Activated CD8-positive, alpha-beta memory T cell treated with anti-CD3 and anti-CD28 coated beads for 4 hours (primary cell): ENCODE results near the gene CRADD.

ENCODE experiments used
- DNase-seq, 2 donors: peaks; one replicate each; pipeline ENCODE4 v3.0.0-alpha.2; 2020; ENCODE audit warnings: low read depth in 2 of 2

CRADD gene

DNA sequence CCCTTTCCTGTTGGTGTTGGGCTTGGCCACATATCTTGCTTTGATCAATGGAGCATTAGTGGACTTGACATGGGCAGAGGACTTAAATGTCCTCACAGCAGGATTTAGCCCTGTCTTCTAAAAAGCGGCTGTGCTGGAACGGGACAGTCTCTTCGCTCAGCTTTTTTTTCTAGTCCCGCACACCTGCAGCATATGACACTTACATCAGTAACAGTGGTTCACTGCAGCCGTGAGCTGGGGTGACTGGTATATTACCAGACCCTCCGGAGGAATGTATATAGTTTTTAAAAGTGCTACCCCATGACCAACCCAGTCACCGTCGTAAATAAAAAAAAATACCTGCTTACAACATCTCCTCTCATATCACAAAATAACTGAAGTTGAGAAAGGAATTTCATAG lies 164.5 kb downstream of the CRADD start:
- no peak for DNase-seq

DNA sequence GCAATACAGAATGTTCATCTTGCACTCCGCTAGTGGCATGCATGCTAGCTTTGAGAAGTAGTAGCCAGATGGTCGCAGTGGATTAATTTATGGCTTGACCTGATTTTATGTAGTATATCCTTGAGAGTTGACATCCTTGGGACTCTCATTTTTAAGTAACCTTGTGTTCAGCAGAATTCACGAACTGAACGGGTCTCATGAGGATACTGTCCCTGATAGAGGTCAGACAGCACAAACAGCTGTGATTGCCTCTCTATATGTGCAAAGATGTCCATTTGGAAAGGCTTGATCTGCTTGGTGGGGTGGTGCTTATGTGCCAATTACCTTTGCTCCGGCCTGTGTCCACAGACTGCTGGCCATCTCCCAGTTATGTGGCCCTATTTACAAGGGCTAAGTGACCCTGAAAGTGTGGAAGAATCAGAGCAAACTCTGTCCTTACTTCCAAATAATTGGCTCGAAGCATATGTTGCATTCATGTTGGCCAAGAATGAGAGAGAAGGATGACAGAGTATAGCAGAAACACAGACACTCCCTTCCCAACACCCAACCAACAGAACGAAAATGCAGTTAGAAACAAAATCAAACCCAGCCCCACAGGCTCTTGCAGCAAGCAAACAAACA lies 167.1 kb downstream of the CRADD start:
- no peak for DNase-seq

DNA sequence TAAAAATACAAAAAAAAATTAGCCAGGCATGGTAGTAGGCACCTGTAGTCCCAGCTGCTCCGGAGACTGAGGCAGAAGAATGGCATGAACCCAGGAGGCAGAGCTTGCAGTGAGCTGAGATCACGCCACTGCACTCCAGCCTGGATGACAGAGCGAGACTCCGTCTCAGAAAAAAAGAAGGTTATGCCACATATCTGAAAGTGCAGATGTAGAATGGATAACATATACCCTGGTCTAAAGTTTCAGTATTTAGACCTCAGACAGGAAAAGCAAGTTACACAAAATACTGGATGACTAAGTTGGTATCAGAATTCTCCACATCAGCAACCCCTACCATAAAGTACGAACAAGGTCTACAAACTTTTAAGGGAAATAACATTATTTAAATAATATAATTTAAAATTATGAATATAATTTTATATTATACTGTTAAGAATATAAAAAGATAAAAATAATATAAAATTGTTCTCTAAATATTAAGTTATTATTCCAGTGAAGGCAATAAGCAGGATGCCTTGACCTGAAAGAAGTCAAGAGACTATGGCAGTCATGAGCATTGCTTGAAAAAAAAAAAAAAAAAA lies 169.9 kb downstream of the CRADD start:
- no peak for DNase-seq

GRCh38 chr12:93847517-93848474 lies 170.6 kb downstream of the CRADD start:
- no peak for DNase-seq

DNA sequence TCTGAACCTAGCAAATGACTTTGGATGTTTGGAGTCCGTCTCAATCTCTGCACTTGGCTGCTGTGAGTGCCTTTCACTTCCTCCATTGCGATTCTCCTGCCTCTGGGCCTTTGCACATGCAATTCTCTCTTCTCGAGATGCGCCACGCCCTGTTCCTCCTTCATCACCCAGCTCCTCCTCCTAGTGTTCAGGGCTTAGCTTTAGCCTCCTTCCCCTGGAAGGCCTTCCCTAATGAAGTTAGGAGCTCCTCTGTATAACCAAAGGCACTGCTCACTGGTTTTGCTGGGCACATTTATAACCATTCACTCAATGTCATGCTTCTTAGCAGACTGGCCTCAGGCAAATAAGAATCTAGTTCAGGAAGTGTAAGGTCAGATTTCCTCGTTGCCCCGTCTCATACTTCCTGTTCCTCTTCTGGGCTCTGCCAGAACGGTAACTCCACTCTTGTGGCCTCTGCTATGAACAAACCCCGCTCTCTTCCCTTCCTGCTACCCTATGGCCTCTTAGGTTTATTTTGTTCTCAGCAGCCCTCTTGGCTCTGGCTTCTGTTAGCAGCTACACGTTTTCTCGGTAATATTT lies 171.4 kb downstream of the CRADD start:
- DNase-seq: no peak

DNA sequence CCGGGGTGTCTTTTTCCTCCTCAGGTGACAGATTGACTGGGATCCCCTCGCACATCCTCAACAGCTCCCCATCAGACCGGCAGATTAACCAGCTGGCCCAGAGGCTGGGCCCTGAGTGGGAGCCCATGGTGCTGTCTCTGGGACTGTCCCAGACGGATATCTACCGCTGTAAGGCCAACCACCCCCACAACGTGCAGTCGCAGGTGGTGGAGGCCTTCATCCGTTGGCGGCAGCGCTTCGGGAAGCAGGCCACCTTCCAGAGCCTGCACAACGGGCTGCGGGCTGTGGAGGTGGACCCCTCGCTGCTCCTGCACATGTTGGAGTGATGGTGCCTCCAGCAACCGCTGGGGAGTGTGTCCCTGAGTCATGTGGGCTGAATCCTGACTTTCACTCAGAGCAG lies 172.8 kb downstream of the CRADD start:
- no peak for DNase-seq

DNA sequence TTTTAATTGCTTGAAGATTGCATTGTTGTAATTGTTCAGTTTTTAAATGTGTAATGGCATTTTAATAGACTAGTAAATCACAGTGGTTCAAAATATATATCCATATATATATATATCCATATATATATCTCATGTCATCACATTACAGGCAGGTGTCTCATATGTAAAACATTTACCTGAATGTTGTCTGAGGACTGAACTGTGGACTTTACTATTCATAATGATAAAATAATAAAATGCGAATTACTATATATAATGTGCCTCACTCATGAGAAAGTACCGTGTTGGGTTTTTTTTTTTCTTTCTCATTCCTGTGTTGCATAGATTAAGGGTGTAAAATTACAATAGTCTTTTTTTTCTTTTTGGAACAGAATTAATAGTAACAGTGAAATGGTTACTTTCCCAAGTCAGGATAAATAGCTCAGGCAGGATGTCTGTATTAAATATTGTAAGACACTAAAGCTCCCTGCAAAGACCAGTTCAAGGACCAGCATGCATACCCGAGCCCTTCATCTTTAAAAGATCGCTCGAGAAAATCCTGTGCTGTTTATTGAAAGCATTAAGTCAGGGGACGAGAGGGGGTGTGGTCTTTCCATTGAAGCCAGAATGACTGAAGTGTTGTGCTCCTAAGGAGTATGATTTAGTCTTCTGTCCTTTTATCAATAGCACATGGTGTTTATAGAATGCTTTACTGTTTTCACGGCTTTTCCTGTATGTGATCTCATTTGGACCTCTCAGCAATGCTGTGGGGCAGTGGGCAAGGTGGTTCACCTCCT lies 173.5 kb downstream of the CRADD start:
- no peak for DNase-seq

DNA sequence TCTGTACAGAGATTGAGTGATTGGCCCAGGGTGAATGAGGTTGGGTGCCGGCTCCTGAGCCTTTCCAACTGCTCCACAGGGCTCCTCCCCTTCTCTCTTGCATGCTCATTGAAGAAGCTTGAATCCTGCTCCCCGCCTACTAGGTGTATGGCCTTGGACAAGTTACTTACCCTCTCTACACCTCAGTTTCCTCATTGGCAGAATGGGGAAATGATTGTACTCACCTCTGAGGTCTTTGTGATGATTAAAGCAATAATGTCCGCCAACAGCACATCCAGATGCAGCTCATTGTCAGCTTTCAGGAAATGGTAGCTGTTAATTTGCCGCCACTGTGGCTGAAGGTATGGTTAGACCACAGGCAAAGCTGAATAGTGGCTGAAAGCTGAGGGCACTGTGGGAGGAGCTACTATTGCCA lies 174.1 kb downstream of the CRADD start:
- DNase-seq: no peak

GRCh38 chr12:93852173-93852591 lies 175.0 kb downstream of the CRADD start:
- no peak for DNase-seq

GRCh38 chr12:93853698-93854478 lies 176.7 kb downstream of the CRADD start:
- DNase-seq: no peak

GRCh38 chr12:93855261-93855660 lies 178.1 kb downstream of the CRADD start:
- no peak for DNase-seq

- no peak for DNase-seq
These were observed 179.4 kb downstream of the CRADD start for GRCh38 chr12:93856611-93857010.

DNA sequence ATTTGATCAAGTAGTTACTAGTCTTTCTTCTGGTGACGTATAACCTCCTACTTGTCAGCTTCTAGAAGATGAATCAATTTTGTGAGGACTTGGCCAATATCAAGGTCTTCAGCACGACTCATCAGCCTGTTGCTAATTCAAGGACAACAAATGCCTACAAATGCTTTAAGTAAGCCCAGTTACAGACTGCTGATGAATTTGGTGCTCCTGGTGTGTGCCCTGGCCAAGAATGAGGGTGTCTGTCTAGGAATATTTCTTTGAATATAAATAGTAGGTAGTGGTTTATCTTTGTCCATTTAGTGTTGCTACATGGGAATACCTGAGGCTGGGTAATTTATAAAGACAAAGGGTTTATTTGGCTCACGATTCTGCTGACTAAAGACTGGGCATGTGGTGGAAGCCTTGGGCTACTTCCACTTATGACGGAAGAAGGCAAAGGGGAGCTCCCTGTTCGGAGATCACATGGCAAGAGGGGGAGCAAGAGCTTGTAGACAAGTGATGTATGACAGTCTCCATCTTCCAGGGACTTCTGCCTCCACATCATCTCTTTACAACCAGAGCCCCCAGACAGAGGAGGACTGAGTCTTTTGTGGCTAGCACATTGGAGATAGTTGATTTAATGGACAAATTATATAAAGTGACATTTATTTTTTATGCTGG lies 180.2 kb downstream of the CRADD start:
- no peak for DNase-seq

- no peak for DNase-seq
These were observed 180.8 kb downstream of the CRADD start for GRCh38 chr12:93857991-93858447.

DNA sequence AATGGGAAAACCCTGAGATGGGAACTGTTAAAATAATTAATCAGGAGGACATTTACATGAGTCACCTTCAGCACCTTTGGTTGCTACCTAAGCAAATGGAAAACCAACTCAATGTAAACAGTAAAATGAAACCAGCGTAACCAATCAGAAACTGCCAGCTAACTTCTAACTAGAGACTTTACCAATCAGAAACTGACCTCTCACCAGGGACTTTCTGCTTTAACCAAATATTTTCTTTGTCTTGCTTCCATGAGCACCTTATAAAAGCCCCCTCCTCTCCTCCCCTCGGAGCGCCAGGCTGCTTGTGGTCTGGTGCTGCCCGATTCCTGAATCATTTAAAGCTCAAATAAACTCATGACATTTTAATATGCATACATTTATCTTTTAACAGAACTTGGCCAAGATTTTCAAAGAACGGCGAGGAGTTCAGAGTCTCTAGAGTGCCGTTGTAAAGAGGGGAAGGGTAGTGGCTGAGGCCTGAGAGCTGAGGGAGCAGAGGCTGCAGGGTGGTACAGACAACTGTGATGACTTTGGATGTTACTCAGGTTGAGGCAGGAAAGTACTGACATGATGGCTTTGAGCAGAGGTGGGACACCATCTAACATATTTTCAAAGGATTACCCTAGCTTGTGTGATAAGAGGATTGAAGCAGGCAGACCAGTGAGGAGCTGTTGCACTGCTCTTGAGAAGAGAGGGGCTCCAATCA lies 183.6 kb downstream of the CRADD start:
- no peak for DNase-seq

GRCh38 chr12:93862424-93862823 lies 185.2 kb downstream of the CRADD start:
- DNase-seq: no peak

DNA sequence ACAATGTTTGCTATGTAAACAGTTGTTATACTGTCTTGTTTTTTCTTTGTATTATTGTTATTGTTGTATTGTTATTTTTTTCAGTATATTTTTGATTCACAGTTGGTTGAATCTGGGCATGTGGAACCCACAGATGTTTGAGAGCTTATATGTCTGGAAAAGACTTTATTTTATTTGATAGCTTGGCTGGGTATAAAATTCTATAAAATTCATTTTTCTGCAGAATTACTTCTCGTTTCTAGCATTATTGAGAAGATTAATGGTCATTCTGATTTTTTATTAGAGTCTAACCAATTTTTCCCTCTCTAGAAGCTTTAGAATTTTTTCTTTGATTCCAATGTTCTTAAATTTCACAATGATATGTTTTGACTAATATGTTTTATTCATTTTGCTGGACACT lies 188.6 kb downstream of the CRADD start:
- DNase-seq: no peak

DNA sequence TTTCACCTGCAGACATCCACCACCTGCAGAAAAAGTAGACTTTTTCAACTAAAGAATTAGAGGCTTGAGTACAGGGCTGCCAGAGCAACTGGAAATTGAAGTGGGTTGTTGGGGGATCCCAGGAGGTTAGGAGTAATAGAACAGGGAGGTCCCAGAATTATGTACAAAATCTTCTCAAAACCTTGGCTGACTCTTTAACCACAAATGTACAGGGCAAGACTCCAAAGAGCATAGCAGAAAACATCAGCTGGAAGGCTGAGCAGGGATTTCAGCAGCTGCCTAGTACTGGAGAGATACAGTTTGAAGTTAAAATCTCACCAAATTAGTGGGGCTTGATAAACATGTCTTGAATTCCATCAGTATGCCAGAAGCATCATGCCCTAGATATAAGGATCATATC lies 191.6 kb downstream of the CRADD start:
- DNase-seq: no peak

- no peak for DNase-seq
These were observed 193.0 kb downstream of the CRADD start for GRCh38 chr12:93870020-93870795.
